ENCODE results near the gene HAUS7.

The HAUS7 gene

DNA sequence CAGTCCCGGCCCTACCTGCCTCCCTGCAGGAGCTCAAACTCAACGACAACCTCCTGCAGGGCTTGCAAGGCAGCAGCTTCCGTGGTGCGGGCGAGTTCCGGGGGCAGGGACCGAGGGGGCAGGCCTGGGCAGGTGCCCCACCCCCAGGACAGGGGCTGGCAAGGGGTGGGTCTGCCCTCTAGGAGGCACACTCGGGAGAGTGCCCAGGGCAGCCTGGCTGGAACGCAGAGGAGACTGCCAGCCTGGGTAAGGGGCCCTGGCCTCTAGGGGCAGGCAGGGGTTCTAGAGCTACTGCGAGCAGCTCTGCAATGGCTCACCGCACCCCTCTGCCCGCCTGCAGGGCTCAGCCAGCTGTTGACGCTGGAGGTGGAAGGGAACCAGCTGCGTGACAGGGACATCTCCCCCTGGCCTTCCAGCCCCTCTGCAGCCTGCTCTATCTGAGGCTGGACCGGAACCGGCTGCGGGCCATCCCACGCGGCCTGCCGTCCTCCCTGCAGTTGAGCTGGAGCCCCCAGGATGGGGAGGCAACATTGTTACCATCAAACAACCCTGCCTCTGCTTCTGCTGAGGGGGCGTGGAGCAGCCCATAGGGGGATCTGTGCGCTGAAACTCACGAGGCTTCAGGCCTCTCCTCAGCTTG is 12.1 kb upstream of the HAUS7 start:
- no peak for DNase-seq (ENCODE audit: low read depth)
- H3K4me3 ChIP-seq (ENCODE audit: low read depth, low read length) = no peak overlapping the region

DNA sequence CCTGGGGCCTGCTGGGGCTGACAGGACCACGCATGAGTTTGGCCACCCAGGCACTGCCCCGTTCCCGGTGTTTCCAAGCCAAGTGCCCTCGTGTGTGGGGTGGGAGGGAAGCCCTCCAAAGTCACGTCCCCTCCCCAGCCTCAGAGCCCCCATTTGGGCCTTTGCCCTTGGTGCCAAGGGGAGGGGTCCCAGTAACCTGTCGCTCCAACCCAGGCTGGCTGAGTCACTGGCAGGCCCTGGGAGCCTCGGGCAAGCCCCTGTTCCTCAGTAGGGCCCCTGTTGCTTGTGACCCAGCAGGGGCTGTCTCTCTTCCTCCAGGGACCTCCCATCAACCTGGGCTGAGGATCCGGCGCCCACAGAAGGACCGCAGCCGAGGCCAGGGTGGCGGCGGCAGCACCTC is 10.7 kb upstream of the HAUS7 start:
- DNase-seq (ENCODE audit: low read depth) = no peak
- no peak overlapping the region for H3K4me3 ChIP-seq (ENCODE audit: low read depth, low read length)

DNA sequence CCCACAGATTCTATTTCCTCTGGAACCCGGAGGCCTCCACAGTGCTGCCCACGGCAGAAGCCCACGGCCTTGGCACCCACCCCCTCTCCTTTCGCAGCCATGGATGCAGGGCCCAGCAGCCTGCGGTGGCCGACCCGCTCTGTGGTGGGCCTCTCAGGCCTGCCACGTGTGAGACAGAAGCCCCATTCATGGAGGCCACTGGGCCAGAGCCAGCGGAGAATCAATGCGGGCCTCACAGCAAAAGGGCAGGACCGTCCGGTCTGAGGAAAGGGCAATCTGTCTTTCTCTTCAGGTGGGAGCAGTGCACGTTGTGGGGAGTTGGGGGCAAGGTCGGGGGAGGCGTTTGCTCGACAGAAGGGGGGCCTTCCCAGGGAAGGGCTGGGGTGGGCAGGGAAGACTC is 8.4 kb upstream of the HAUS7 start:
- no peak overlapping the region for H3K4me3 ChIP-seq (ENCODE audit: low read depth, low read length)
- no peak for DNase-seq (ENCODE audit: low read depth)

DNA sequence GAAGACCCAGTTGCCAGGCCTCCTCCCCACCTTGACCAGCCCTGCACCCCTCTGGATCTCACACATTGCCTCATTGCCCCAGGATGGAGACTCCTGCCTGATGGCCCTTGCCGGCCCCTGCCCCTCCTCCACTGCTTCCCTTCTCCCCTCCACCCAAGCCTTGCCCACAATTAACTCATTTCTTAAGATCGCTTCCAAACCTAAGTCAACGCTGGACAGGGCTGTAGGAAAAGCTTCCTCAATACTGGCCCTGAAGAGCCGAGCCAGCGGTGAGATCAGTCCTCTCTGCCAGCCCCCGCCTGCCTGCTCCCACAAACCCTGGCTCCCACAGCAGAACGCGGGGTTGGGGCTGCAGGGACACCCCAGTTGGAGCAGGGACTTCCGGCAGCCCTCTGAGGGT is 7.5 kb upstream of the HAUS7 start:
- no peak for DNase-seq (ENCODE audit: low read depth)
- H3K4me3 ChIP-seq (ENCODE audit: low read depth, low read length) = no peak overlapping the region

DNA sequence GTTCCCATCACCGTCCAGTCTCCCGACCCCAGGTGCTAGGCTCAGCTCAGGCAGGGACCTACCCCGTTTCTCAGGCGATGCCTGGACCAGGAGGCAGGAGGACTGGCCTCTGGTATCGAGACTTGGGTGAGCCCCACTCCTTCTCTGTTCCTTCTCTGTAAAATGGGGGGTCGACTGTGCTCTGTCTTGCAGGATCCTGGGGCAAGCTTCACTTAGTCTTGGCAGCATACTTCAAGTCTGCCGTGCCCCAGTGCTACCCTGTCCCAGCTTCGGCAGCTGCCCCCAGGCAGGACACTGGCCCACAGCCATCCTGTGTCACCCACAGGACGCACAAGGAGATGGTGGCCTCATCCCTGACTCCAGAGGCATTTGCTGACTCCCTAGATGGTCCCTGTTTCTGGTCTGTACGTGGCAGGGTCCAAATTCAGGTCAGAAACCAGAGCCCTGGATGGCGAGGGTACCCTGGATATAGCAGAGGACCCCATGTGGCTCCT is 7.0 kb upstream of the HAUS7 start:
- H3K4me3 ChIP-seq (ENCODE audit: low read depth, low read length) = no peak overlapping the region
- no peak for DNase-seq (ENCODE audit: low read depth)

DNA sequence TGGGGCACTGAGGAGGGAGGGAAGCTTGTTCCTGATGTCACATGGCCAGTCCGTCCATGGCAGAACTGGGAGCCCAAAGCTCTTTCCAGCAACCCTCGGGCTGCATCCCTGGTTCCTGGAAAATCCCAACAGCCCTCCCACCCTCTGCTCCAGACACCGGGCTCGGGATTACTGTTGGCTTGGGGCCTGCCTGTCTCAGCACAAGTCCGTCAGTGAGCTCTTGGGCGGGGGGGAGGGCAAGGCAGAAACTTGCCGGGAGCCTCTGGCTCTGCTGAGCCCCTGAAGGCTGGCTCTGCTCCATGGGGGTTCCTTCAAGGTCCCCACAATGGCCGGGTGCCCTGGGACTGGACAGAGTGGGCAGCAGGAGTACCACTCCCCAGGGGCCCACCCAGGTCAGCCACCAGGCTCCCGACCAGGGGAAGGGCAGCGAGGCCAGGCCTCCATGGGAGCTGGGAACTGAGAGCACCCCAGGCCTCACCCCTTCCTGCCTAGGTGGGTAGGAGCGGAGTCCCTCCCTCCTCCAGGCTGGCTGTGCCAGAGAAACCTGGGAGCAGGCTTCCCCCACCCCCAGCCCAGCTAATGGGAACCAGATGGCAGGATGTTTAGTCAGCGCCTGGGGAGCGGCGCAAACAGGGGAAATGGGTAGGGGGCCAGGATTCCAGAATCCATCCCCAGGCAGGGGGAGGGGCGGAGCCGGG is 6.4 kb upstream of the HAUS7 start:
- H3K4me3 ChIP-seq (ENCODE audit: low read depth, low read length) = no peak overlapping the region

DNA sequence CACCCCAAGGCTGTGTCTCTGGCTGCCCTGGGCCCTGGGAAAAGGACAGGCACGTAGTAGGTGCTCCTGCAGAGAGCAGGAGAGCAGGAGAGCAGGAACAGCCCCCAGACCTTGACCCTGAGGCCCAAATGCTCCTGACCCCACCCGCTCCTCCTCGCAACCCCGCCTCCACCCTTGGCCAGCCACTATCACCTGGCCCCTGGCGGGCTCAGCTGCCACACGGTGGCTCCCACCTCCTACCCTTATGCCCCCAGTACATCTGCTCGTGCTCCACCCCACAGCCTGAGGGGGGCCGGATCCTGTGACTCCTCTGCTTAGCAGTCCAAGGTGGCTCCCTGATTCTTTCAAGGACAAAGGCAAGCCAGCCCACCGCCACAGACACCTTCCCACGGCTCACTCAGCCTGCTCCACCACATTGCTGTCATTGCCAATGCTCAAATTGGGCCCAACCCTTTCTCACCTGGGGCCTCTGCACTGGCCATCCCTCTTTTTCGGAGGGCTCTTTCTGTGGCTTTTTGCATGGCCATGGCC is 5.4 kb upstream of the HAUS7 start:
- no peak for DNase-seq (ENCODE audit: low read depth)
- no peak overlapping the region for H3K4me3 ChIP-seq (ENCODE audit: low read depth, low read length)

More for the DNA sequence above, 6.4 kb upstream of the HAUS7 start:
- no peak for DNase-seq (ENCODE audit: low read depth)

DNA sequence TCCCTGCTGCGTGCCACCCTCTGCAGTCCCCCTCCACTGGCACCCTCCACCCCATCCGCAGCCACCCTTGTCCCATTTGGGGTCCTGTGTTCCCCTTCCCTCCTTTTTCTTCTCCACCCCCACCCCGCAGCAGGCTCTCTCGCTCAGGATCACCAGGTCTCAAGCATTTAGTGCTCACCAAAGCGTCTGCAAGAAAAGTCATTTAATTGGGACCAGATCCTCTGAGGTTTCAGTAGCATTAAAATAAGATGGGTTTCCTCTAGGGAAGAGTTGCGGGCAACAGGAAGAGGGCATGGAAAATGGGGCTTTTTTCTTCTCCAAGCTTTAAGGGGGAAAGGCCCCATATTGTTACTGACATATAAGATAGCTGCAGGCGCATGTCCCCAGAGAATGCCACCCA is 4.9 kb upstream of the HAUS7 start:
- H3K4me3 ChIP-seq (ENCODE audit: low read depth, low read length) = no peak overlapping the region
- DNase-seq (ENCODE audit: low read depth) = no peak

DNA sequence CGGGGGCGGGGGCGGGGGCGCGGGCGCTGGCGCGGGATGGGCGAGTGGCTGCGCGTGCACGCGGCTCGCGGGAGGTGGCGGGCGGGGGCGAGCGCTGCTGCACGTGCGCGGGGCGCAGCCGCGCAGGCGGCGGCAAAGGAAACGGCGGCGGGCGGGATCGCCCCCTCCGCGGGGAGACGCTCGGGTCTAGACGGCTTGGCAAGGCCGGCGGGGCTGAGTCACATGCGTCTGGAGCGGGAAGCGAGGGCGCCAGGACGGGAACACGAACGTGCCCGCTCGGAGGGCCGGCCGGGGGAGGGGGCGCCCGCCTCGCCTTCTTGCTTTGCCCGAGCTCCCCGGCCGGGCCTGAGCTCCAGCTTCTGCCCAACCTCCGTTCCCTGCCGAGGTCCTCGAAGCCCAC is 4.3 kb upstream of the HAUS7 start:
- no peak for DNase-seq (ENCODE audit: low read depth)
- H3K4me3 ChIP-seq (ENCODE audit: low read depth, low read length) = no peak overlapping the region

DNA sequence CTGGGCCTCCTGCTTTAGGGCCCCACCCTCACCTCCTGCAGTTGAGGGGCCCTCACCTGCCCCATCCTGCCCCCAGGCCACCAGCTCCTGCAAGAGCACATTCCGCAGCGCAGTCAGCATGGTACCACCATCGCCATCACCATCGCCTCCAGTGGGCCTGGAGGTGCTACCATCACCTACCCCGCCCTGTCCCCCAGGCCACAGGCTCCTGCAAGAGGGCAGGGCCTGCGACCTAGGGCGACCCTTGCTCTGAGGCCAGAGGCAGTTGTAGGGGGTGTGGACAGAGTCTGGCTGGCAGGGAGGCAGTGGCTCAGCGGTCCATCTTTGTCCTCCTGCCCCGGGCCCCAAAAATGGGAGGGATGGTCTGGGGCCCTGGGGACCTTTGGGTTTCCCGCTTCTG is 3.9 kb upstream of the HAUS7 start:
- DNase-seq (ENCODE audit: low read depth) = no peak
- H3K4me3 ChIP-seq (ENCODE audit: low read depth, low read length) = no peak overlapping the region

DNA sequence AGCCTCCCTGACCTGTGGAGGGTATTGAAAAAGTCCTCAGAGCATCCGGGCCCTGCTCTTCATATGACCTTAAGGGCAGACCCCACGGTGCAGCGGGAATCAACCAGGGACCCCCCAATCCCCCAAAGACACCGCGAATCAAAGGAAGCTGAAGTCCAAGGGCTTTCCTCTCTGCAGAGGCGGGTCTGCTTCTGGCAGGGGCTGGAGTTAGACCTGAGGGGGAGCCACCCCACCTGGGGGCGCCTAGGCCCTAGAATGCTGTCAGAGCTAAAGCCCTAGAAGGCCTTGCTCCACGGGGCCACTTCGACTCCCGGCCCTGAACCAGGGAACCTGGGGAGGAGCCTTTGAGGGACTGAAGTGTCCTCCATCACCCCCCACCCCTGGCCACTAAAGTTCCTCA is 2.8 kb upstream of the HAUS7 start:
- no peak for DNase-seq (ENCODE audit: low read depth)
- no peak overlapping the region for H3K4me3 ChIP-seq (ENCODE audit: low read depth, low read length)

DNA sequence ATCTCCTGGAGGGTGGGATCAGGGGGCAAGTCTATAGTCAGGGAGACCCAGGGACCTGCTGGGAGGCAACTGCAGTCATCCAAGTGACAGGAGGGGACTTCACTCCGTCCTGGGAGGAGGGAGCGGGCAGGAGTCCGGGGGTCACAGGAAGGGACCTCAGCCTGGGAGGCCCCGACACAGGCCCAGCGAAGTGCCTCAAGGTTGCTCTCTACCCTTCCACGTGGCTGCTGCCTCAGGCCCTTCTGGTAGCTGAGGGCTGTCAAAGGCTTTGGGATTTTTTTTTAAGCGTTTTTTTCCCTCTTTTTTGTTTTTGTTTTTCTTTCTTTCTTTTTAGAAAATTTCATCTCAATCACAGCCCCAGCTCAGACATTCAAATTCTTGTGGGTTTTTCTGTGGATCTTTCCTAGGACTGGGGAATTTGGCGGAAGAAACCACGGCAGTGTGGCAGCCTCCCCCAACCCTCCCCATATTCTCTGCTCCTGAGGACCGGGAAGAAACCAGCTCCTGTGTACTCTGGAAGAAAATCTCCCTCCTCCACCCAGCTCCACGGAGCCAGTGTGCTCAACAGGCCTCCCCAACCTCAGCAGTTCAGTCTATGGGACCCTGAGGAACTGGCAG is 1.4 kb upstream of the HAUS7 start:
- no peak for DNase-seq (ENCODE audit: low read depth)
- H3K4me3 ChIP-seq (ENCODE audit: low read depth, low read length) = no peak overlapping the region

DNA sequence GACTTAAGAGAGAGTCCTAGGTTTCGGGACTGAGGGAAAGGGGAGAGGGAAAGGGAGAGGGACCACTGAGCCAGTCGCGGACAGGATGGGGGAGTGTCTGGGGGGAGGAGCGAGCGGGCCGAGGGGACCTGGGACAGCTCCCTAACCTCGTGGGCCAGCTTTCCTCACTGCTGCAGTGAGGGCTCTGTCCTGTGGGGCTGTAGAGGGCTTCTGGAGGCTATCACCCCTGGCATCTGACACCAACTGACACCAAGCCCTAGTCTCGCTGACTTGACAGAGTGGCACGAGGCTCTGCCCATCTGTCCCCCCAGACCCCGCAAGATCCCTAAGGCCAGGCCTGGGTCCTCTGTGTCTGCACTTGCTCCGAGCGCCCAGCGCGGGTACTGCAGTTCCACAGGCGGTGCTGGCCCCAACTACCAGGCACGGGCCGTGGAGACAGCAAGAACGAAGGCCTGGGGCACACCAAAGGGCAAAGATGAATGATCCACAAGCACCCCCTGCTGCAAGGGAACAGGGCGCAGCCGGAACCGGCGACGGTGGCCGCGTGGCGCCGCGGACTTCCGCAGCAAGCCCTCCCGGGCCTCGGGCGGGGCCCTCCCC is 465 bp downstream of the HAUS7 start:
- DNase-seq (ENCODE audit: low read depth) = no peak
- peak overlapping the region; percentile 71 for H3K4me3 ChIP-seq (ENCODE audit: low read depth, low read length)

DNA sequence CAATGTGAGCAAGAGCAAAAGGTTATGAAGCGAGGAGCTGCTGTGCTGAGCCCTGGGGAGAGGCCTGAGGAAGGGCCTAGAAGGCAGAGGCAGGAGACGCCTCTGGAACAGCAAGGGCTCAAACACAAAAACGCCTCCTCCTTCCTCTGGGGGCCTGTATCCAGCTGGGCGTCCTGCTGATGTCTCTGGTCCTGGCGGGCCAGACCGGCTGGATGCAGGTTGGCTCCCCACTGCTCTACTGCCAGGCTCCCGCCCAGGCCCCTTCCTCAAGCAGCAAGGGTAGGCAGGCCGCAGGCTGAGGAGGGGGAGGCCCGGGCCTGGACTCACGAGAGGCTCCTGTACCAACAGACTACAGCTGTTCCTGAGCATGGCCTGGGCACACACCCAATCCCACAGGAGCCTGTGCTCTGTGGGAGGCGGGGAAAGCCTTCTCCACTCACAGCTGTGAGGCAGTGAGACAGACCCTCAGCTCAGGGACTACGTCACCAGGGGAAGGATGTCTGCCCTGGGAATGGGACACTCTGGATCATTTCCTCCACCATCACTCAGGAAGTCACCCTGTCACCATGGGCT is 2.3 kb downstream of the HAUS7 start:
- H3K4me3 ChIP-seq (ENCODE audit: low read depth, low read length) = no peak overlapping the region
- DNase-seq (ENCODE audit: low read depth) = no peak

DNA sequence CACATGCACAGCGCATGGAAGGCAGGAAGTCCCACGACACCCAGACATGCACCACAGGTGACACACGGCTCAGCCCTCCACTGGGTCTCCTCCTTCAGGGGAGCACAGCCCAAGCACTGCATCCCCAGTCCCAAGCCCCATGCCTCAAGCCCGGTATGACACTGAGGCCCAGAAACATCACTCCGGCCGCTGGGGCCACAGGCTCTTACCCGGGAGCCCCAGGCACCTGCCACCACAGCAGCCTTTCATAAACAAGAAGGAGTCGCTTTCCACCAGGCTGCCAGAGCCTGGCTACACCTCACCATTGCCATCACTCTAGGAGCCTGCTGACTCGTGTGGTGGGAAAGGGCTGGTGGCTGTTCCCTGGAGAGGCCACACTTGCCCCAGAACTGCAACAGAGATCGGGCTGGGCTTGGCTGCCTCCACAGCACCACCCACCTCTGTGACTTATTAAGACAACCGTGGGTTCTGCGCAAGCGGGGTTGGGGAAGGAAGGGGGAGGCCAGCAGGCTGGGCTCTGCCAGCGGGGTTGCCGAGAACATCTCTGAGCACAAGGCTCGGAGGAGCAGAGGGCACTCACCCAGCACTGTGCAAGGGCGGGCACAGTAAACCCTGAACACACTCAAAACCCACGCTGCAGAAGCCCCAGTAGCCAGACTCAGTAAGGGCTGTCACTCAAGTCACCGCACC is 4.5 kb downstream of the HAUS7 start:
- no peak for DNase-seq (ENCODE audit: low read depth)
- no peak overlapping the region for H3K4me3 ChIP-seq (ENCODE audit: low read depth, low read length)

DNA sequence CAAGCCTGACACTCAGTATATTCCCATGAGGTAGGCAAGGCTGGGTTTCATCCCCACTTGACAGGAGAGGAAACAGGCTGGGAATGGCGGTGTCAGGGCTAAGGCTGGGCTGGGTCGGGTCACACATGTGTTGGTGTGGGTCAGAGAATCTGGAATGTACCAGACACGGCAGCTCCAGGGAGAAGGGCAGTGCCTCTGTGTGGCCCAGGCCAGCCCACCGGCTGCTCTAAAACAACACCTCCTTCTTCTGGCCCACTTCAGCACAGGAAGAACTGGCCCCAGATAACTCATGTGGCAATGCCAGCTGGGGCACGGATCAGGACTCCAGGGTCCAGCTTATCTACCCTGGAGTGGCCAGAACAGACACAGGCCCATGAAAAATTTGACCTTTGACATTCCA is 6.3 kb downstream of the HAUS7 start:
- no peak for DNase-seq (ENCODE audit: low read depth)
- H3K4me3 ChIP-seq (ENCODE audit: low read depth, low read length) = no peak overlapping the region

DNA sequence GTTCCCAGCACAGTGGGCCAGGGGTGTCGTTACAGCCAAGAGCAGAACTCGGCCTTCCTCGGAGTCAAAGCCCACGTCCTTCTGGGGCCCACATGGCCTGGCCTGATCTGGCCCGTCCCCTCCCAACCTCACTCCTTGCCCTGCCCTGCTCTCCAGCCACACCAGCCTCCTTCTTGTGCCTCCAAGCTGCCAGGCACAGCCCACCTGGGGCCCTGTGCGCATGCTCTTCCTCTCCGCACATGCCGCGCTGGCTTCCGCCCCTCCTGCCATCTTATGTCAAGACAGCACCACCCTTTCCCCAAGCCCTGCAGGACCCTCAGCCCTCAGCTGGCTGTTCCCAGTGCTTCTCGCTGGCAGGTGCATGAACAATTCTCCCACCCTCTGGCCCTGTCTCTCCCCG is 6.8 kb downstream of the HAUS7 start:
- no peak overlapping the region for H3K4me3 ChIP-seq (ENCODE audit: low read depth, low read length)
- DNase-seq (ENCODE audit: low read depth) = no peak

DNA sequence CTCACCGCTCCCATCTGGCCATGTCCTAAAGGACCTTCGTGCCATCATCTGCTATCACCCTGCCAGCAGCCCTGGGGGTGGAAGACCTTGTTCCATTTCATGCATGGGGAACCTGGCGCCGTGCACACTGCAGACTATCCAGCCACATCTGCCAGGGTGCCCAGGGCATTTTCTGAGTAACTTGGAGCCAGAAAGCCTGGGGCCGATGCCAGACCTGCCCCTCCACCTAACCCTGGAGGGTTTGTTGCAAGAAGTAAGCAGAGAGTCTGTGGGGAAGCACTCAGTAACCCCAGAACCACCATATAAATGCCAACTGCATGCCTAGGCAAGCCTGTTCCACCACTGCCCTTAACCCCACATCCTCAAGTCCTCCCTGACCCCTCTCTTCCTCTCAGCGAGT is 7.3 kb downstream of the HAUS7 start:
- DNase-seq (ENCODE audit: low read depth) = no peak
- H3K4me3 ChIP-seq (ENCODE audit: low read depth, low read length) = no peak overlapping the region

DNA sequence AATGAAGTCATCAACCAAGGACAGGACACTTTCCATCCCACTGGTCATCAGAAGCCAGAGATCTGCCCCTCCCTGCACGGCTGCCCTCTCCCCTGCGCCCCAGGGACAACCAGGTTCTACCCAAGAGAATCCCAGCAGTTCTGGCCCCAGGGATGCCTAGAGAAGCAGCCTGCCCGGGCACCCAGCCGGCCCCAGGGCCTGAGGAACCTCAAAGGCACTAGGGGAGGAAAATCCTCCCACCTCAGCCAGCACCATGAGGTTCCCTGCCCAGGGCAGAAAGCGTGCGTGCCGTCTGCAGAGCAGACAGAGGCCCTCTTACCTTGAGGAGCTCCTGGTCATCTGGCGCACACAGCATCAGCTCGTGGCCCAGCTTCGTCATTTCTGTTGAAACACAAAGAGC is 8.1 kb downstream of the HAUS7 start:
- H3K4me3 ChIP-seq (ENCODE audit: low read depth, low read length) = no peak overlapping the region
- DNase-seq (ENCODE audit: low read depth) = no peak

Measured in skeletal muscle cell (primary cell).